Spleen (tissue), 11 donors: ENCODE measurements around the gene MAP3K14. TPM values are rescaled to one million over a fixed set of nuclear protein-coding genes. Genes with fewer than 3 reads are reported as not detected.

ENCODE experiments used
- DNase-seq: peaks from one replicate; pipeline ENCODE4 v3.0.0-alpha.2; 2020
- H3K27ac ChIP-seq, 8 donors: fragments of 200-600 bp; sonication (generic) in 7 of 8; 1 replicate in 4 of 8; 2 replicates in 4 of 8; pipeline versions ENCODE4 v1.5.0 to v1.8.0; 2016 to 2021; ENCODE audit warnings: inconsistent platforms in 4 of 8, mild to moderate bottlenecking in 4 of 8, moderate library complexity in 1 of 8
- H3K27me3 ChIP-seq, 7 donors: fragments of 200-600 bp; sonication (generic) in 6 of 7; replicated peaks in 1 of 7; 1 replicate in 4 of 7; 2 replicates in 3 of 7; pipeline versions ENCODE4 v1.5.0 to v1.8.0; 2016 to 2021; ENCODE audit warnings: inconsistent platforms in 3 of 7, mild to moderate bottlenecking in 1 of 7
- H3K36me3 ChIP-seq, 6 donors: fragments of 200-600 bp; sonication (generic) in 5 of 6; 1 replicate in 4 of 6; 2 replicates in 2 of 6; pipeline versions ENCODE4 v1.5.0 to v1.8.0; 2016 to 2021; ENCODE audit warnings: inconsistent platforms in 2 of 6
- H3K4me1 ChIP-seq, 6 donors: fragments of 200-600 bp; sonication (generic) in 5 of 6; 1 replicate in 3 of 6; 2 replicates in 3 of 6; pipeline versions ENCODE4 v1.5.0 to v1.8.0; 2016 to 2021; ENCODE audit warnings: inconsistent platforms in 3 of 6
- H3K4me3 ChIP-seq, 8 donors: fragments of 200-600 bp; sonication (generic) in 7 of 8; 1 replicate in 4 of 8; 2 replicates in 4 of 8; pipeline versions ENCODE4 v1.5.0 to v1.8.0; 2016 to 2021; ENCODE audit warnings: inconsistent platforms in 4 of 8, mild to moderate bottlenecking in 4 of 8, moderate library complexity in 2 of 8
- H3K9me3 ChIP-seq, 8 donors: fragments of 200-600 bp; sonication (generic) in 7 of 8; 1 replicate in 4 of 8; 2 replicates in 4 of 8; pipeline versions ENCODE4 v1.5.0 to v1.8.0; 2016 to 2021; ENCODE audit warnings: inconsistent platforms in 4 of 8
- POLR2A ChIP-seq, 3 donors: fragments of 450-650 bp; IDR thresholded peaks; one replicate each; pipeline ENCODE4 v1.5.1; 2017; ENCODE audit warnings: antibody characterized with exemption in 3 of 3, mild to moderate bottlenecking in 1 of 3
- POLR2AphosphoS5 ChIP-seq, 3 donors: sonication (generic); formaldehyde crosslinking; IDR thresholded peaks; one replicate each; pipeline ENCODE4 v1.5.1; 2017; ENCODE audit warnings: antibody characterized with exemption in 3 of 3
- WGBS, 5 donors: extraction: QIAGEN DNeasy Blood & Tissue Kit in 3 of 5; methylation state at CpG; one replicate each; pipeline versions ENCODE4 v1.1.5 to v1.1.7; 2013 to 2018; 5-methylcytosine and 5-hydroxymethylcytosine counted together
- intact Hi-C: fragments of 100-400 bp; cut with DNase I; formaldehyde crosslinking; loops from one replicate; pipeline ENCODE4 v1.15.0; 2023; ENCODE audit warnings: low total_unique reads
- polyA plus RNA-seq, 3 donors: library from polyadenylated mRNA; stranded (reverse); fragments of 200-250 nt; gene quantifications; one replicate each; pipeline ENCODE4 v1.2.1, GENCODE V29; 2013
- total RNA-seq, 7 donors: library from RNA; depleted of rRNA in 3 of 7; stranded (reverse); fragments of >200 nt in 3 of 7; fragmentation: NEBNext Ultra II Directional in 4 of 7; extraction: Animal tissue kit (Norgen Biotek cat#: 25700) in 4 of 7; gene quantifications; one replicate each; pipeline versions ENCODE4 v1.1.0 to v1.2.1, GENCODE V29; 2016 to 2021
- TF ChIP-seq, protein P1 (sequence below), 11 experiments: fragments of 200-600 bp in 7 of 11; fragments of 450-650 bp in 4 of 11; sonication (generic) in 4 of 11; IDR thresholded peaks in 8 of 11; conservative IDR thresholded peaks in 3 of 11; 1 replicate in 7 of 11; 2 replicates in 4 of 11; pipeline versions ENCODE4 v1.4.0 to v1.8.0; 2016 to 2021; ENCODE audit warnings: antibody characterized with exemption in 11 of 11, inconsistent platforms in 4 of 11, mild to moderate bottlenecking in 1 of 11
- donor health status: healthy with polysubstance abuse.
- donor health status: DM: no; HTN: no; CAD: no; lungs with moderate emphysema.
- donor health status: DM: no; HTN: no; CAD: no.
- donor health status: Bipolar disorder and iron deficiency.
- donor health status: healthy.
- donor health status: DM: no; HTN: no; CAD: no.
- donor health status: DM: yes; HTN: yes; CAD: no.

MAP3K14 gene
- total and polyA plus RNA-seq, 10 donors, result 17.3 to 36.3 (median 28.0) TPM

DNA sequence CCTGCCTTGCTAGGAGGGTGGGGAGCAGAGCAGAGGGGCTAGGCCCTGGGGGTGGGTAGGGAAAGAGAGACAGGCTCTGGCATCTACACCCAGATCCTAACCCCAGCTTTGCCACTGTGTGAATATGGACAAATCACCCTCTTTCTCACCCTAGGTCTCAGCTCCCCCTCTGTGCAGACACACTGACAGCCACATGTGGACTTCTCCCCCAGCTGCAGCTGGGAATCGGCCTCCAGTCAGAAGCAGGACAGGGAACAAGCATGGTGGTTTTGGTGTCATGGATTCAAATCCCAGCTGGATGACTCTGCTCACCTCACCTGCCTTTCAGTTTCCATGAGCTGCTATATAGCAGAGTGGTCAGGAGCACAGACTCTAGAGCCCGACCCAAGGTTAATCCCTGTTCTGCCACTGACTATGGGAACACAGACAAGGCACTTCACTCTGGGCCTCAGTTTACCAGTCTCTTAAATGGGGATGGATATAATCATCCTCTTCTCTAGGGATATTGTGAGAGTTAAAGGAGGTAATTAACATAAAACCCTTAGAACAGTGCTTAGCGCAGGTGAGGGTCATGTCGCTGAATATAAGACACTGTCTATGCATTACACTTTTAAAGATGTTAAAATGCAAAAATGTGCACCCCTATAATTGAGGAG is 26.2 kb upstream of the MAP3K14 start:
- 83 to 95% (median 94%) methylated on average over 4 of the region's 4 CpGs for WGBS, 5 donors
- Histone ChIP-seq H3K36me3 (no peaks in the 10 kb centered on the region), H3K27ac (no peak overlapping the region), H3K4me3 (no peak overlapping the region), H3K9me3 (no peaks in the 10 kb centered on the region), H3K4me1 (peaks cover 0 to 26% (median 7%) of the 10 kb centered on the region in 6 donors), H3K27me3 (no peaks in the 10 kb centered on the region)
- intact Hi-C loops, result no loop called here
- DNase-seq, result peak; percentile 21
- no peak for TF ChIP-seq POLR2A (IDR thresholded peaks at IDR 0.05)
- TF ChIP-seq, protein P1, sequence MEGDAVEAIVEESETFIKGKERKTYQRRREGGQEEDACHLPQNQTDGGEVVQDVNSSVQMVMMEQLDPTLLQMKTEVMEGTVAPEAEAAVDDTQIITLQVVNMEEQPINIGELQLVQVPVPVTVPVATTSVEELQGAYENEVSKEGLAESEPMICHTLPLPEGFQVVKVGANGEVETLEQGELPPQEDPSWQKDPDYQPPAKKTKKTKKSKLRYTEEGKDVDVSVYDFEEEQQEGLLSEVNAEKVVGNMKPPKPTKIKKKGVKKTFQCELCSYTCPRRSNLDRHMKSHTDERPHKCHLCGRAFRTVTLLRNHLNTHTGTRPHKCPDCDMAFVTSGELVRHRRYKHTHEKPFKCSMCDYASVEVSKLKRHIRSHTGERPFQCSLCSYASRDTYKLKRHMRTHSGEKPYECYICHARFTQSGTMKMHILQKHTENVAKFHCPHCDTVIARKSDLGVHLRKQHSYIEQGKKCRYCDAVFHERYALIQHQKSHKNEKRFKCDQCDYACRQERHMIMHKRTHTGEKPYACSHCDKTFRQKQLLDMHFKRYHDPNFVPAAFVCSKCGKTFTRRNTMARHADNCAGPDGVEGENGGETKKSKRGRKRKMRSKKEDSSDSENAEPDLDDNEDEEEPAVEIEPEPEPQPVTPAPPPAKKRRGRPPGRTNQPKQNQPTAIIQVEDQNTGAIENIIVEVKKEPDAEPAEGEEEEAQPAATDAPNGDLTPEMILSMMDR (IDR thresholded peaks at IDR 0.05 in 8 of 11, conservative IDR thresholded peaks at IDR 0.05 in 3 of 11), result no peak
- TF ChIP-seq POLR2AphosphoS5 (IDR thresholded peaks at IDR 0.05), result no peak

DNA sequence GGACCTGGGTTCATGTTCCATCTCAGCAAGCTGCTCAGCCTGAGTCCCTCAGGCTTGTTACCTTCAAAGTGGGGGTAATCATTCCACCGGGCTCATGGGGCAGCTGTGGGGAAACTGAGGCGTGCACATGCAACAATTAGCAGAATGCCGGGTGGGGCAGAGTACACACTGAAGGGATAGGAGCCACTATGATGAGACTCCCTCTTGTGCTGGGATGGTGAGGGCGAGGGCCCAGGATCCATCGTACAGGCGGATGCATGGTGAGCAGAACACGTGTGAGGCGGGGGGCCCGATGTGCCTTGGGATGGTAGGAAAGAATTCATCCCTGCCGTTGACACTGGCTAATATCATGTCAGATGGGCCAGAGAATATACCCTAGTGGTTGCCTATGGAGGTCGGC is 25.5 kb upstream of the MAP3K14 start:
- Histone ChIP-seq H3K36me3 (no peaks in the 10 kb centered on the region), H3K27me3 (no peaks in the 10 kb centered on the region), H3K9me3 (no peaks in the 10 kb centered on the region), H3K27ac (peak overlapping the region in 5 of 8 donors; percentile 6 to 60 (median 57)), H3K4me3 (no peak overlapping the region), H3K4me1 (peaks cover 0 to 28% (median 9%) of the 10 kb centered on the region in 6 donors)
- WGBS, 5 donors, result 90 to 97% (median 93%) methylated on average over 11 of the region's 11 CpGs
- intact Hi-C loops, result no loop called here
- DNase-seq, result peak; percentile 49
- no peak for TF ChIP-seq POLR2A (IDR thresholded peaks at IDR 0.05)
- no peak for TF ChIP-seq POLR2AphosphoS5 (IDR thresholded peaks at IDR 0.05)
- TF ChIP-seq, protein P1 (IDR thresholded peaks at IDR 0.05 in 8 of 11, conservative IDR thresholded peaks at IDR 0.05 in 3 of 11), result no peak

DNA sequence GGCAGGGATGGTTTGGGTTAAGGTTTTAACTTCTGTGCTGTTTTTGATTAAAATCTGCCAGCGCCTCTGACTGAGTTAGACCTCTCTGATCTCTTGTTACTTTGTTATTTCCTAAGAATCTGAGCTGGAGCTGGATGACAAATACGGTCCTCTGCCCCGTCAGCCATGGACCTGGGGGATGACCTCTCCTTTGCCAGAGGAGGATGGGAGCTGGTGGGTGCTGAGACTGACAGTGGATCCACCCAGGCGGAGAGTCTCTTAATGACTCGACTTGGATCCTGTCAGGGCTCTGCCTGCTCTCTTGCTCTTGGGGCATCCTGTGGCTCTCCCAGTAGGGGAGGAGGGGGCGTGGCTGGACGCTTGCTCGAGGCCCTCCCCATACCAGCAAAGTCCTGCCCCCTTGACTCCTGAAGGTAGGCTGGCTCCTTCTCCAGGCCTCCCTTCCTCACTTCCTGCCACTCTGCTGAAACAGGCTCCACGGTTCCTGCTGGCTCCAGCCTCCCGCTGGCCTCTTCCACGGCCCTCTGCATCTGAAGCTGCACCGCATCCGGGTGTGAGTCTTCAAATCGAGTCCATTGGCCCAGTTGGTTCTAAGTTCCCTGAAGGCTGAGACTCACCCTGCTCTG is 24.8 kb upstream of the MAP3K14 start:
- Histone ChIP-seq H3K4me1 (peaks cover 0 to 28% (median 9%) of the 10 kb centered on the region in 6 donors), H3K27ac (peak overlapping the region in 6 of 8 donors; percentile 16 to 60 (median 58)), H3K36me3 (no peaks in the 10 kb centered on the region), H3K9me3 (no peaks in the 10 kb centered on the region), H3K27me3 (no peaks in the 10 kb centered on the region), H3K4me3 (no peak overlapping the region)
- WGBS, 5 donors, result 61 to 70% (median 65%) methylated on average over 12 to 14 of the region's 14 CpGs
- TF ChIP-seq POLR2A (IDR thresholded peaks at IDR 0.05) (no peak), POLR2AphosphoS5 (IDR thresholded peaks at IDR 0.05) (peak; percentile 15 to 67 (median 60))
- TF ChIP-seq, protein P1 (IDR thresholded peaks at IDR 0.05 in 8 of 11, conservative IDR thresholded peaks at IDR 0.05 in 3 of 11), result no peak
- intact Hi-C loops, result no loop called here
- peak; percentile 78 for DNase-seq
